HS-27A (cell line): ENCODE results near the gene HMBS.

Experiments
- DNase-seq: peaks from one replicate; pipeline ENCODE4 v3.0.0-alpha.2; 2012; ENCODE audit warnings: low read depth, missing footprints

HMBS gene

DNA sequence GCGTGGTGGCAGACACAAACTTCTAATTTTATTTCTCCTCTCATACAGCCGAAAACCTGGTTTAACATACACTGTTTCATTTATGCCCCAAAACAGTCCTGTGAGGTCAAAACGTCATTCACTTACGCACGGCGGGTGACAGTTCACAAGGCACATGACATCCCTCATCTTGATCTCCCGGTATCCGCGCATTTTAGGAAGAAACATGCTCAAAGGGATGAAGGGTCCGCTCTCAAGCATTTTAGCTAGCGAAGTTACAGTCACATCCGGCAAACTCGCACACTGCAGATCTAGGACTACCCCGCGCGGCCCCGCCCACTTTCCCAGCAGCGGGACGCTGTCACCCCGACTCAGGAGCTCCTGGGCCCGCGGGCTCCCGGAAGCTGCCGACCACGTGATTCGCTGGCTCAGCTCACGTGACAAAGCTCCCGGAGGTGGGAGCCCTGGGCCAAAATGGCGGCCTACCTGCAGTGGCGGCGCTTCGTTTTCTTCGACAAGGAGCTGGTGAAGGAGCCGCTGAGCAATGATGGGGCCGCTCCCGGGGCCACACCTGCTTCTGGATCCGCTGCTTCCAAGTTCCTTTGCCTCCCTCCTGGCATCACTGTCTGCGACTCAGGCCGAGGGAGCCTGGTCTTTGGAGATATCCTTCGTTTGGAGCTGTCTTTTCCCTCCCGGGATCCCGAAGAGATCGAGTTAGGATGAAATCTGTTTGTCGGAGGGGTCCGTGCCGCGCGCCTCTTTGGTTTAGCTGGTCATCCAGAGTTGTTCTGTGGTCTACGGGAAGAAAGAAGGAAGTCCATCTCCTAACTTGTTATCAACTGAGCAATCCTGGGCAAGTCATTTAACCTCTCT lies 17.1 kb upstream of the HMBS start, which contains the start of gene VPS11:
VPS11 (plus strand) TSS at position 448 of the 852 bp plus-strand sequence; CDS start at position 454, 6 bp downstream.
- peak; percentile 66 for DNase-seq

DNA sequence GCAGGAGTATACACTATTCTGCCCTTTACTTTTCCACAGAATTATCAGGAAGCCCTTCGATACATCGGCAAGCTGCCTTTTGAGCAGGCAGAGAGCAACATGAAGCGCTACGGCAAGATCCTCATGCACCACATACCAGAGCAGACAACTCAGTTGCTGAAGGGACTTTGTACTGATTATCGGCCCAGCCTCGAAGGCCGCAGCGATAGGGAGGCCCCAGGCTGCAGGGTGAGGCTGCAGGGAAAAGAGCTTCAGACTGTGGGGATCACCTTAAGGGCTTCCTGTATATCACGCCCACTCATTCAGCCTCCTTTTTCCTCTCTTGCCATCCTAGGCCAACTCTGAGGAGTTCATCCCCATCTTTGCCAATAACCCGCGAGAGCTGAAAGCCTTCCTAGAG lies 6.8 kb upstream of the HMBS start:
- DNase-seq: no peak

DNA sequence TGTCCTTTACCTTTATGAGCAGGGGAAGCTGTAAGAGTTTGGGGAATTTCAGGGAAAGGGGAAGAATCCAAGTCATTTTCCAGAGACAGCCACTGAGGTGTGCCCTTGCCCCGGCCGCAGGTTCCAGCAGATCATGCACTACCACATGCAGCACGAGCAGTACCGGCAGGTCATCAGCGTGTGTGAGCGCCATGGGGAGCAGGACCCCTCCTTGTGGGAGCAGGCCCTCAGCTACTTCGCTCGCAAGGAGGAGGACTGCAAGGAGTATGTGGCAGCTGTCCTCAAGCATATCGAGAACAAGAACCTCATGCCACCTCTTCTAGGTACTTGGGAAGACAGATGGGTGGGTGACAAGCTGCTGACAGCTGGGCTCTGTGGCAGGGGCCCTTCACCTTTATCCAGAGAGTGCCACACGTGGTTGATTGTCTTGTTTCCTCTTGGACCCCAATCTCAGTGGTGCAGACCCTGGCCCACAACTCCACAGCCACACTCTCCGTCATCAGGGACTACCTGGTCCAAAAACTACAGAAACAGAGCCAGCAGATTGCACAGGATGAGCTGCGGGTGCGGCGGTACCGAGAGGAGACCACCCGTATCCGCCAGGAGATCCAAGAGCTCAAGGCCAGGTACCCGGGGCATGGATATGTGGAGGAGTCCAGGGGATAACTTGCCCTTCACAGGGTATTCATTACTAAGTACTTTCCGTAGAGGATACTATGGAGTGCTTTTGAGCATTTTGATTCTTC lies 5.8 kb upstream of the HMBS start:
- DNase-seq: no peak

DNA sequence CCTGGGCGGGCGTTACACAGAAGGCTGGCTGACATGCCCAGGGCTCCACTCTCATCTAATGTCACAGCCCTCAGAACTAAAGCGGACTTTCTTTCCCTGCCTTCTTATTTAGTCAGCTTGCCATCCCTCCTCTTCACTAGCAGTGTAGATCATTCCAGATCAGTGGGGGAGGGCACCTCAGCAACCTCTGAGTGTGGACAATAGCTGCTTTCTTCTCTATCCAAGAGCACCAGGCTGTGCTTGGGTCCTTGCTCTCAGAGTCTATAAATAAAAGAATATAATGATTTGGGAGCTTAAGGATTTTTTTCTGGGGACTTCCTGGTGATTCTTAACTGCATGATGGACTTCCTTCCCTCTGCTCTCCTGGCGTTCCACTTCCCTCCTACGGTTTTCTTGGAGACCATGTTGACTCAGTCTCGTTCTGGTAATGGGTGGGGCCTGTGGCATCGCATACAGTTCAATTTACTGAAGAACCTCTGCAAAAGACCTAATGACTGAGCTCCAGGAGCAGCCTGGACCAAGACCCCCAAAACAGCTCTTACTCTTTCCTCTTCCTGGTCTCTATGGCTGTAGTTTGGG lies 2.9 kb upstream of the HMBS start:
- DNase-seq: no peak

DNA sequence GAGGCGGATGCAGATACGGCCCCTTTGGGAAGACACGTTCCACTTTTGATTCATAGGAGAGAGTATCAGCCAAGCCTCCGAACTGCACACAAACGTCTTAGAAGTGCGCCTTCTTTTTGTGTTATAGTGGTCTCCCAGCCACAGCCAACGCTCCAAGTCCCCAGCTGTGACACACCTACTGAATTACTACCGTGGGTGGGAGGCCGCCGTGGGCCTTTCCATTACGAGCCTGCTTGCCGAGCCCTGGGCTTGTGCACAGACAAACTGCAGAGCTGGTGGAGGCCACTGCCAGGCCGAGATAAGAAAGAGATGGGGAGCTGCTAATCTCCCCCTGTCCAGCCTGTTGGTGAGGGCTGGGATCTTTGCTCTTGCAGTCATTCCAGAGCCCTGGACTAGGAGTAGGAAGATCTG lies 761 bp downstream of the HMBS start:
- DNase-seq: no peak

DNA sequence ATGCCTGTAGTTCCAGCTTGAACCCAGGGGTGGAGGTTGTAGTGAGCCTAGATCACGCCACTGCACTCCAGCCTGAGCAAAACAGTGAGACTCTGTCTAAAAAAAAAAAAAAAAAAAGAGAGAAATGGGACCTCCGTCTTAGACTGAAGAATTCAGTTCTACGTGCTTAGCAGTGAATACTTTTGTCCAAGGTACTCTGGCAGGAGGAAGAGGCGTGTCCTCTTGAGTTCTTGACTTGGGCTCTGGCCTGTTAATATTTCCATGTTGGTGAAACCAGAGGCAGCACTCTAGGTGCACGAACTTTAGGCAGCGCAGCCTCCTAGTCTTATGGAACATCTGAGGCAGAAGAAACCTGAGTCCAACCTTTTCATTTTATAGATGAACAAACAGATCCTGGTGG lies 2.4 kb downstream of the HMBS start:
- DNase-seq: no peak

DNA sequence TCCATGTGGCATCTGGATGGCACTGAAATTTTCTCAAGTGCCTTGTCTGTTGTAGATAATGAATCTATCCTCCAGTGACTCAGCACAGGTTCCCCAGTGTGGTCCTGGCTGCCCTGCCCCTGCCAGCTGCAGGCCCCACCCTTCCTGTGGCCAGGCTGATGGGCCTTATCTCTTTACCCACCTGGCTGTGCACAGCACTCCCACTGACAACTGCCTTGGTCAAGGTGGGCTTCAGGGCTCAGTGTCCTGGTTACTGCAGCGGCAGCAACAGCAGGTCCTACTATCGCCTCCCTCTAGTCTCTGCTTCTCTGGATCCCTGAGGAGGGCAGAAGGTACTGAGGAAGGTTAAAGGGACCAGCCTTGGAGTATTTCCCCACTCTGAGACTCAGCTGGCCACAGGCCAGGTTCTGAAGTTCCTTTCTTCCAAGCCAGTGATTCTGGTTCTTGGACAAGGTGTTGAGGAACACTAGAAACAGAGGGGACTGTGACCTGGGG lies 3.1 kb downstream of the HMBS start:
- no peak for DNase-seq

DNA sequence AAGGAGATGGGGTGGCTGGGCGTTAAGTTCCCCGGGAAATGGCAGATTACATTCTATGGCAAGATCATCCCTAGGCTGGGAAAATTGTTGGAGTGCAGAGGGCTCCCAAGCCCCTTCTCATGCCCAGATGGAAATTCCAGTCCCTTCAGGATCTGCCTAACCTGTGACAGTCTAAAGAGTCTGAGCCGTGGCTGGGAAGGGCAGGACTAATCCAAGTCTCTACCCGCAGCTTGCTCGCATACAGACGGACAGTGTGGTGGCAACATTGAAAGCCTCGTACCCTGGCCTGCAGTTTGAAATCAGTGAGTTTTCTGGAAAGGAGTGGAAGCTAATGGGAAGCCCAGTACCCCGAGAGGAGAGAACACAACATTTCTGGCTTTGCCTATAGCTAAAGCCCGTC lies 3.7 kb downstream of the HMBS start:
- no peak for DNase-seq

DNA sequence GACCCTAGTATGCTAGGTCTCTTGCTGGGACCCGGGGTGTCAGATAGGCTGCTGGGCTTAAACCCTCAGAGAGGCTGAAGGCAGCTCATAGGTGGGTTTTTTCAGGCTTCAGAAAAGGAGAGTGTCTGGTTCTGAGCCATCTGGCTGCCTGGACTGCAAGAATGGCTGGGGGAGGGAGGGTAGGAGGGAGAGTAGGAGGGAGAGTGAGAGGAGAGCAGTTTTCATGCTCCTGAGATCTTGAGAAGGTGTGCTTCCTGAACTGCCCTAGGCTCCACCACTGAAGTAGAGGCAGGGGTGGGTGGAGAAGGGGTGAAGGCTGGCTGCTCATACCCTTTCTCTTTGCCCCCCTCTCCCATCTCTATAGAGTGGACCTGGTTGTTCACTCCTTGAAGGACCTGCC lies 4.6 kb downstream of the HMBS start:
- DNase-seq: no peak

DNA sequence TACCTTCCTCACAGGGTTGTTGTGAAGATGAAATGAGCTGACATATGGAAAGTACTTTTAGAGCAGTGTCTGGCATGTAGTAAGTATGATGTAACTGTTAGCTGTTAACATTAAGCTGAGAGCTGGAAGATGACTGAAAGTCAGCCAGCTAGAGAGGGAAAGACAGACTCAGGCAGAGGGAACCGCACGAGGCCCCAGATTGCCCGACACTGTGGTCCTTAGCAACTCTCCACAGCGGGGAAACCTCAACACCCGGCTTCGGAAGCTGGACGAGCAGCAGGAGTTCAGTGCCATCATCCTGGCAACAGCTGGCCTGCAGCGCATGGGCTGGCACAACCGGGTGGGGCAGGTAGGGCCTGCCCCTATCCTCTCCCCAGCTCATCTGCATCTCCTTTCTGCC lies 6.5 kb downstream of the HMBS start:
- DNase-seq: no peak

DNA sequence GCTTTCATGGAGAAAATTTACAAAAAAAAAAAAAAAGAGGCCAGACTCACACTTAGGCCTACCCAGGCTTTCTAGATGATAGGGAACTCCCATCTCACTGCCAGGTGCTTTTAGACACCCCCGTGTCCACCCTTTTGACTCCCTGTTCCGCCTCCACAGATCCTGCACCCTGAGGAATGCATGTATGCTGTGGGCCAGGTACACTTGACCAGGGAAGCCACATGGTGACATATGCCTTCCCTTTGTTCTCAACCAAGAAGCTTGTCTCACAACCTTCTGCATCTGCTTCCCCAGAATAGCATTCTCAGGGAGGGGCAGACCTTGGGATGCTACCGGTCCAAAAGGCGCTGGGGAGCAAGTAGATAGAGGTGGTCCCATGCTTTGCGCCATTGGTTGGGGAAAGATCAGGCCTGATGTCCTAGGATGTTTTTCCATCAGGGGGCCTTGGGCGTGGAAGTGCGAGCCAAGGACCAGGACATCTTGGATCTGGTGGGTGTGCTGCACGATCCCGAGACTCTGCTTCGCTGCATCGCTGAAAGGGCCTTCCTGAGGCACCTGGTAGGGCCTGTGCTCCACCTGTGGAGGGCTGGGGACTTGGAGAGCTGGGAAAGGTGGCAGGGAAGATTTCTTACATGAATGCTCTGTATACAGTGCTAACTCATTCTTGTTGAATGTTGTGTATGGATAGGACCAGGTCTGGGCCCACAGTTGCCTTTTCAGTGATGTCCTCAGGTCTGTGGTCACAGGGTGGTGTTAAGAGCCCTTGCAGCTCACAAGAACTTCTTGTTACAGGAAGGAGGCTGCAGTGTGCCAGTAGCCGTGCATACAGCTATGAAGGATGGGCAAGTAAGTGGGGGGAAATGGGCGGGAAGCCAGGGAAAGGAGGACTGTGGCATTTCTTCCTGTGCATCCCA lies 7.5 kb downstream of the HMBS start:
- no peak for DNase-seq

DNA sequence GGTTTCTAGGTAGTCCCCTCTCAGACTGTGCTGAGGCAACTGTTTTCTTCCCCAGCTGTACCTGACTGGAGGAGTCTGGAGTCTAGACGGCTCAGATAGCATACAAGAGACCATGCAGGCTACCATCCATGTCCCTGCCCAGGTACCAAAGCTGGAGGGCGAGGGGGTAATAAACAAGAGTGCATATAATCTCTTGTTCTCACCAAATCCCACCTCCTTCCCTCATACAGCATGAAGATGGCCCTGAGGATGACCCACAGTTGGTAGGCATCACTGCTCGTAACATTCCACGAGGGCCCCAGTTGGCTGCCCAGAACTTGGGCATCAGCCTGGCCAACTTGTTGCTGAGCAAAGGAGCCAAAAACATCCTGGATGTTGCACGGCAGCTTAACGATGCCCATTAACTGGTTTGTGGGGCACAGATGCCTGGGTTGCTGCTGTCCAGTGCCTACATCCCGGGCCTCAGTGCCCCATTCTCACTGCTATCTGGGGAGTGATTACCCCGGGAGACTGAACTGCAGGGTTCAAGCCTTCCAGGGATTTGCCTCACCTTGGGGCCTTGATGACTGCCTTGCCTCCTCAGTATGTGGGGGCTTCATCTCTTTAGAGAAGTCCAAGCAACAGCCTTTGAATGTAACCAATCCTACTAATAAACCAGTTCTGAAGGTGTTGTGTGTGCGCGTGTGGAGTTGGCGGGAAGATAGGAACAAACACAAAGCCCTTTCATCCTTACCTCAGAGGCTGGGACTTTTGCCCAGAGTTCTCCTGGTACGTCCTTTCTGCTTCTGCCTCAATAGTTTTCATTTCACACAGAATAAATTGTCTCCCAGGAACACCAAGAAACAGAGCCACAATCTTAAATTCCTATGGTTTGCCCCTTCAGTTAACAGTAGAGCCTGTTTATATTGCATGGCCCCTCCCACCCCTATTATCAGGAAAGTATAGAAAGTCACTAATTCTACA lies 8.5 kb downstream of the HMBS start:
- DNase-seq: no peak

DNA sequence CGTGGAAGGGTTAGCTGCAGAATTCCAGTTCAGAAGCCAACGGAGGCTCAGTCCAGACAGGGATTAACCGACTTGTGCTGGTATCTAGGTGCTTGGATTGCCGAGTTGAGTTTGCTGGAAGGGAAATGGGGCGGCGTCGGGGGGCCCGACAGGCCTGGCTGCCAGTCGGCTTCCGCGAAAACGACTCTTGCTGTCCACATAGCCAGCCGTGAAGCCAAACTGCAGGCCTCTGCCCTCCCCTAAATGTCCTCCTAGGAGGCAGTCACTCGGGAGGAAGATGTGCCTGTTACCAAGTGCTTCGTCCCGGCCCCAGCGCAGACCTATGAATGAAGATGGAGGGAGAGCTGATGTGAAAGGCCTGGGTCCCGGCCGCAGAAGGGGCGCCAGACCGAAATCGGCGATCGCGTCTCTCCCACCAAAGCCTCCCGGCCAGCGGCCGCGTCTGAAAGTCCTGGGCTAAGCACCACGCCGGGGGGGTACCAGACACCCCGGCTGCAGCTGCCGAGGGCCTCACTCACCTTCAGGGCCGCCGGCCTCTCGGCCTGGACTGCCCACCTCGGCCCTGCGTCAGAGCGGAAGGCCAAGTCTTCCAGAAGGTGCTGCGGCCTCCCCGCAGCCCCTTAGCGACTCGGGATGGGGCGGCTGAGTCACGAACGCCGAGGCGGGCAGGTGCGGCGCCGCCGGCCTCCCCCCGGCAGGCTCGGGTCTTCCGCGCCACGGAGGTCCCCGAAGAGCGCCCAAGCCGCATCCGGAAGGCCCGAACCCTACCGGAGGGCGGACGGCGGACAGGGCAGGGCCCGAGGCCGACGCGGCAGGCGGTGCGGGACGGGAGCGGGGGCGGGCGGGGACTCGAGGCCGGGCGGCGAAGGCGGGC lies 9.5 kb downstream of the HMBS start:
- DNase-seq: no peak

DNA sequence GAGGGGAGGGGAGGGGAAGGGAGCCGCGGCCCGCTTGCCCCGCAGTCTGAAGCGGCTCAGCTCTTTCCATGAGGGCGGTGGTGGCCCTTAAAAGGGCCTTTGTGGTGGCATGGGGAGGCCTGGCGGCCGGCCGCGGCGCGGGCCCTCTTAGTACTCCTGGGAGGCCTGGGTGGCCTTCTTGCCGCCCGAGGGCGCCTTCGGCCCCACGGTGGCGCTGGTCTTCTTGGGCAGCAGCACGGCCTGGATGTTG lies 10.1 kb downstream of the HMBS start:
- DNase-seq: no peak

DNA sequence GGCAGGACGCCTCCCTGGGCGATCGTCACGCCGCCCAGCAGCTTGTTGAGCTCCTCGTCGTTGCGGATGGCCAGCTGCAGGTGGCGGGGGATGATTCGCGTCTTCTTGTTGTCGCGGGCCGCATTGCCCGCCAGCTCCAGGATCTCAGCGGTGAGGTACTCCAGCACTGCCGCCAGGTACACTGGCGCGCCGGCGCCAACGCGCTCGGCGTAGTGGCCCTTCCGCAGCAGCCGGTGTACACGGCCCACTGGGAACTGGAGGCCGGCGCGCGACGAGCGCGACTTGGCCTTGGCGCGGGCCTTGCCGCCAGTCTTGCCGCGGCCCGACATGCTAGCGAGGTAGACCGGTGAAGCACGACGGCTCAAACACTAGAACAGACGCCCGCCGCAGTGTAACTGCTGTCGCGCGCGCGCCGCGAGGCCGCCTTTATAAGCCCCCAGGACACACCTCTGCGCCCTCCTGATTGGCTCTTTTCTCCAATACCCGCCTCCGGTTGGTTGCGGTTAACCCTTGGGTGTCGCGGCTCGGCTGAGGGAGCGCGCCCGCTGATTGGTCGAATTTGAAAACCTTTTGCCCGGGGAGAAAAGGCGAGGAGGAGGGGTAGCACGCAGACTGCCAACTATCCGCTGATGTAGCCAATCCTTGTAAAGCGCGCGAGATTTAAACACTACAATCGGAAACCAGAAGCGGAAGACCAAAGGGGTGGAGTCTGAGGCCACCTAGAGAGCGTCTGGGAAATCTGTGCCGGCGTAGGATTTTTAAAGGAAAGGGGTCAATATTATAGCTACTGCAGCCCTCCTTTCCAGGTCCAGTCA lies 10.6 kb downstream of the HMBS start:
- DNase-seq: peak; percentile 91

DNA sequence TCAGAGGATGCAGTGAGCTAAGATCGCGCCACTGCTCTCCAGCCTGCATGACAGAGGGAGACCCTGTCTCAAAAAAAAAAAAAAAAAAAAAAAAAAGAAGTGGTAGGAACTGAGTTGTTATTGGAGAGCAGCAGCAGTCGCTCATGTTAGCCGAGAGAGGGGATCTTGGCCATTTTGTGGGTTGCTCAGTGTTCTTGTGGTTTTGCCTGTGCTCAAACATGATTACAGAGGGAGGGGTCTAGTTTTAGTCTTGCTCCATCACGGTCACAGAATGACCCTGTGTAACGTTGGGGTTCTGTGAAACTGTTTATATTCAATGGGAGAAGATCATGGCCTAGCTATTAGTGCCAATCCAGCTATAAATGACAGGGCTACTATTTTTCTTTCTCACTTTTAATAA lies 15.0 kb downstream of the HMBS start:
- DNase-seq: no peak

DNA sequence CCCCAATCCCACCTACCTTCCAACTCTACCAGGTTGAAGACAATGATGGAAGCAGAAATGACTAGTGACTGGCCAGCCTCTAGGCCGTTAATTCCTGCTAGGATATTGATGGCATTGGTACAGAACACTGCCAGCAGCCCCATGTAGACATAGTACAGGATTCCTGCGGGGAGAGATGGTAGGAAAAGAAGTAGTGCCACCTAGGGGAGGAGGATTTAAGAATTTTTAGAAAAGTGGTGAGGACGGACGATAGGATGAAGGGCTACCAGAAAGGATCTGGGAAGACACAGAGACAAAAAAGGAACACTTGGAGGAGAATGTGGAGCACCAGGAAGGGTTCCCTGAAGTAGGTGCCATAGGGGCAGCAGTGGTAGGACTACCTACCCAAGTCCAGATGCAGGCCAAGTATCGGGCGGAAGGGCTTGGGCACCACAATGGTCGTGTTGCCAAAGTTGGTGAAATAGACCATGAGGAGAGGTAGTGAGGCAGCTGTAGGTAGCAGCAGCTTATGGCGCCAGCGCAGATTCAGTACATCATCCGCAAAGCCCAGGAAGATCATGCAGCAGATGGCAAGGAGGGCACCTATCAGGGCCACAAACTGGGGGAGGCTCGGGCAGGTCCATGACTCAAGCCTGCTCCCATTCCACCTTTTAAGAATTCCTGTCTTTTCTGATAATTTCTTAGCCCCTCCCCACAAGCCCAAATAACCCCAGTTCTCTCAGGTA lies 15.7 kb downstream of the HMBS start:
- no peak for DNase-seq
